ENCODE data around the gene UBXN6.

Gene UBXN6

GRCh38 chr19:4457654-4458395 lies at the start of gene UBXN6:
Gene UBXN6, minus strand, starts transcription at chr19:4457794. Its CDS starts 97 bp downstream, at chr19:4457697.
- peak; percentile 89 to 96 (median 92) for DNase-seq

- no peak for DNase-seq
These were observed 49.5 kb upstream of the UBXN6 start for GRCh38 chr19:4507150-4507452.

- no peak for DNase-seq
These were observed 49.0 kb upstream of the UBXN6 start for GRCh38 chr19:4506449-4507149.

- DNase-seq: no peak
These were observed 48.2 kb upstream of the UBXN6 start for GRCh38 chr19:4505570-4506448.

- no peak for DNase-seq
These were observed 47.4 kb upstream of the UBXN6 start for GRCh38 chr19:4504891-4505569.

GRCh38 chr19:4504297-4504701 lies 46.7 kb upstream of the UBXN6 start:
- no peak for DNase-seq

GRCh38 chr19:4503825-4504170 lies 46.2 kb upstream of the UBXN6 start:
- no peak for DNase-seq

GRCh38 chr19:4503132-4503824 lies 45.7 kb upstream of the UBXN6 start:
- no peak for DNase-seq

- DNase-seq: no peak
These were observed 44.9 kb upstream of the UBXN6 start for GRCh38 chr19:4502282-4503131.

- DNase-seq: no peak
These were observed 44.1 kb upstream of the UBXN6 start for GRCh38 chr19:4501691-4502090.

- DNase-seq: no peak
These were observed 43.4 kb upstream of the UBXN6 start for GRCh38 chr19:4500841-4501591.

- DNase-seq: no peak
These were observed 42.3 kb upstream of the UBXN6 start for GRCh38 chr19:4499855-4500254.

- DNase-seq: no peak
These were observed 41.7 kb upstream of the UBXN6 start for GRCh38 chr19:4499318-4499717.

GRCh38 chr19:4498694-4499093 lies 41.1 kb upstream of the UBXN6 start:
- no peak for DNase-seq

GRCh38 chr19:4497770-4498389 lies 40.3 kb upstream of the UBXN6 start:
- no peak for DNase-seq

- no peak for DNase-seq
These were observed 38.7 kb upstream of the UBXN6 start for GRCh38 chr19:4496304-4496703.

GRCh38 chr19:4495471-4495870 lies 37.9 kb upstream of the UBXN6 start:
- no peak for DNase-seq

GRCh38 chr19:4494691-4495064 lies 37.1 kb upstream of the UBXN6 start:
- DNase-seq: no peak

GRCh38 chr19:4493929-4494690 lies 36.5 kb upstream of the UBXN6 start:
- DNase-seq: no peak

Data from activated naive CD4-positive, alpha-beta T cell (primary cell).